Suprapubic skin (tissue), 4 donors: Measurements from ENCODE around the gene POLR2A. TPM values are rescaled to one million over a fixed set of nuclear protein-coding genes. Genes with fewer than 3 reads are reported as not detected.

Experiments used
- DNase-seq, 2 donors: peaks; one replicate each; pipeline ENCODE4 v3.0.0-alpha.2; 2019; ENCODE audit warnings: low spot score in 2 of 2
- H3K27ac ChIP-seq: fragments of 200-600 bp; sonication (generic); one replicate; pipeline ENCODE4 v1.5.1; 2019
- H3K27me3 ChIP-seq: fragments of 200-600 bp; sonication (generic); one replicate; pipeline ENCODE4 v1.5.1; 2019
- H3K36me3 ChIP-seq: fragments of 200-600 bp; sonication (generic); one replicate; pipeline ENCODE4 v1.5.1; 2019
- H3K4me1 ChIP-seq: fragments of 200-600 bp; sonication (generic); one replicate; pipeline ENCODE4 v1.5.1; 2019
- H3K4me3 ChIP-seq: fragments of 200-600 bp; sonication (generic); one replicate; pipeline ENCODE4 v1.5.1; 2019; ENCODE audit warnings: mild to moderate bottlenecking
- H3K9me3 ChIP-seq: fragments of 200-600 bp; sonication (generic); one replicate; pipeline ENCODE4 v1.5.1; 2019
- EP300 ChIP-seq: sonication (generic); formaldehyde crosslinking; IDR thresholded peaks from one replicate; pipeline ENCODE4 v1.6.1; 2017; ENCODE audit warnings: antibody characterized with exemption
- POLR2A ChIP-seq, 2 donors: fragments of 450-650 bp; IDR thresholded peaks; one replicate each; pipeline ENCODE4 v1.6.1; 2017; ENCODE audit warnings: antibody characterized with exemption in 2 of 2, mild to moderate bottlenecking in 2 of 2, moderate library complexity in 2 of 2
- POLR2AphosphoS5 ChIP-seq, 3 donors: sonication (generic); formaldehyde crosslinking; IDR thresholded peaks; one replicate each; pipeline ENCODE4 v1.6.1; 2017; ENCODE audit warnings: antibody characterized with exemption in 3 of 3
- WGBS: methylation state at CpG from one replicate; pipeline ENCODE4 v1.1.5; 2018; 5-methylcytosine and 5-hydroxymethylcytosine counted together
- total RNA-seq, 4 donors: library from RNA; depleted of rRNA; stranded (reverse); fragments of >200 nt; gene quantifications; one replicate each; pipeline ENCODE4 v1.1.0, GENCODE V29; 2016
- TF ChIP-seq, protein P1 (sequence below), 2 donors: fragments of 200-600 bp in 1 of 2; fragments of 450-650 bp in 1 of 2; sonication (generic) in 1 of 2; IDR thresholded peaks; one replicate each; pipeline ENCODE4 v1.5.1; 2016 to 2019; ENCODE audit warnings: antibody characterized with exemption in 2 of 2, mild to moderate bottlenecking in 1 of 2, moderate library complexity in 1 of 2

The POLR2A gene
- total RNA-seq, 4 donors from 2014 or later = 104 to 194 (median 140) TPM

DNA sequence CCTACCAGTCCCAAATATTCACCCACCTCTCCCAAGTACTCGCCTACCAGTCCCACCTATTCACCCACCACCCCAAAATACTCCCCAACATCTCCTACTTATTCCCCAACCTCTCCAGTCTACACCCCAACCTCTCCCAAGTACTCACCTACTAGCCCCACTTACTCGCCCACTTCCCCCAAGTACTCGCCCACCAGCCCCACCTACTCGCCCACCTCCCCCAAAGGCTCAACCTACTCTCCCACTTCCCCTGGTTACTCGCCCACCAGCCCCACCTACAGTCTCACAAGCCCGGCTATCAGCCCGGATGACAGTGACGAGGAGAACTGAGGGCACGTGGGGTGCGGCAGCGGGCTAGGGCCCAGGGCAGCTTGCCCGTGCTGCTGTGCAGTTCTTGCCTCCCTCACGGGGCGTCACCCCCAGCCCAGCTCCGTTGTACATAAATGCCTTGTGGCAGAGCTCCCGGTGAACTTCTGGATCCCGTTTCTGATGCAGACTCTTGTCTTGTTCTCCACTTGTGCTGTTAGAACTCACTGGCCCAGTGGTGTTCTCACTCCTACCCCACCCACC is 29.8 kb downstream of the POLR2A start:
- TF ChIP-seq POLR2AphosphoS5 (IDR thresholded peaks at IDR 0.05) (no peak), EP300 (no peak), POLR2A (IDR thresholded peaks at IDR 0.05) (no peak)
- TF ChIP-seq, protein P1, sequence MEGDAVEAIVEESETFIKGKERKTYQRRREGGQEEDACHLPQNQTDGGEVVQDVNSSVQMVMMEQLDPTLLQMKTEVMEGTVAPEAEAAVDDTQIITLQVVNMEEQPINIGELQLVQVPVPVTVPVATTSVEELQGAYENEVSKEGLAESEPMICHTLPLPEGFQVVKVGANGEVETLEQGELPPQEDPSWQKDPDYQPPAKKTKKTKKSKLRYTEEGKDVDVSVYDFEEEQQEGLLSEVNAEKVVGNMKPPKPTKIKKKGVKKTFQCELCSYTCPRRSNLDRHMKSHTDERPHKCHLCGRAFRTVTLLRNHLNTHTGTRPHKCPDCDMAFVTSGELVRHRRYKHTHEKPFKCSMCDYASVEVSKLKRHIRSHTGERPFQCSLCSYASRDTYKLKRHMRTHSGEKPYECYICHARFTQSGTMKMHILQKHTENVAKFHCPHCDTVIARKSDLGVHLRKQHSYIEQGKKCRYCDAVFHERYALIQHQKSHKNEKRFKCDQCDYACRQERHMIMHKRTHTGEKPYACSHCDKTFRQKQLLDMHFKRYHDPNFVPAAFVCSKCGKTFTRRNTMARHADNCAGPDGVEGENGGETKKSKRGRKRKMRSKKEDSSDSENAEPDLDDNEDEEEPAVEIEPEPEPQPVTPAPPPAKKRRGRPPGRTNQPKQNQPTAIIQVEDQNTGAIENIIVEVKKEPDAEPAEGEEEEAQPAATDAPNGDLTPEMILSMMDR (IDR thresholded peaks at IDR 0.05) = no peak
- WGBS = 43% methylated on average over 17 of the region's 17 CpGs
- Histone ChIP-seq H3K4me3 (no peak overlapping the region), H3K27me3 (no peaks in the 10 kb centered on the region), H3K9me3 (no peaks in the 10 kb centered on the region), H3K4me1 (peaks cover 10% of the 10 kb centered on the region), H3K36me3 (peaks cover 55% of the 10 kb centered on the region), H3K27ac (peak overlapping the region; percentile 19)
- no peak for DNase-seq

DNA sequence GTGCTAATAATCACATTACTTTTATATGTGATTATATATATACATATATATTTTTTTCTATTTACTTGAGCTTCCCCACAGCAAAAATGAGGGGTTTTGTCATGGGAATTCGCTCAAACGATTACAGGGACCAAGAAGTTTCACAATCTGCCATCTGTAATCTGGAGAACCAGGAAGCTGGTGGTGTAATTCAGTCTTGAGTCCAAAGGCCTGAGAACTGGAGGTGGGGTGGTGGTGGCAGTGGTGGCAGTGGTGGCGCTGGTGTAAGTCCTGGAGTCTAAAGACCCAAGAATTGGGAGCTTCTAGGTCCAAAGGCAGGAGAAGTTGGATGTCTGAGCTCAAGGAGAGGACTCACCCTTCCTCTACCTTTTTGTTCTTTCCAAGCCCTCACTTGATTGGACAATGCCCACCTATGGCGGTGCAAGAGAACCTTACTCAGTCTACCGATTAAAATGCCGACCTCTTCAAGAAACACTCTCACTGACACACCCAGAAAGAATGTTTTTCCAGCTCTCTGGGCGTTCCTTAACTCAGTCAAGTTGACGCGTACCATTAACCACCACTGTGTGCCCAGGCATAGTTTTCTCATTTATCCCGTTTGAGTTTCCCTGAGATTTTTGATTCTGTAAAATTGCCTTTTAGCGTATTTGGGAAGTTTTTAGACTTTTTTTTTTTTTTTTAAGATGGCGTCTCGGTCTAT is 31.9 kb downstream of the POLR2A start:
- Histone ChIP-seq H3K27ac (no peak overlapping the region), H3K4me1 (peaks cover 10% of the 10 kb centered on the region), H3K36me3 (peaks cover 34% of the 10 kb centered on the region), H3K9me3 (no peaks in the 10 kb centered on the region), H3K27me3 (no peaks in the 10 kb centered on the region), H3K4me3 (no peak overlapping the region)
- WGBS = 91% methylated on average over 13 of the region's 13 CpGs
- TF ChIP-seq POLR2AphosphoS5 (IDR thresholded peaks at IDR 0.05) (no peak), EP300 (no peak)
- TF ChIP-seq, protein P1 (IDR thresholded peaks at IDR 0.05) = no peak
- no peak for DNase-seq

DNA sequence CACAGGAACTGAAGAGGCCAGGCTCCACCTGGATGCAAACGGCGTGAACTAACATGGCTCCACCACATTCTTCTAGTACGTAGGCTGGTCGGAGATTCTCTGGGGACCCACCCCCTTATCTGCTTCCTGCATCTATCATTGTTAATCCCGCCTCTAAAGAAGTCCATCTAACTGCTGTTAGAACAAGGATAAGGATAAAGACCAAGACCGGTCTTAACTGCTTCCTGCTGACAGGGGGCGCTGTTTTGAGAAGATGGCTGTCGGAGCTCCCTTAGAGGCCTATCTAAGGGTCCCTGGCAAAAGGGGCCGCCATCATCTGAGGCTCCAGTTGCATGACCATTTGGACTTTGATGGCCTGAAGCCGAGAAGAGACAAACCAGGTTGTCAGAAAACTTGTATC is 38.9 kb downstream of the POLR2A start:
- TF ChIP-seq, protein P1 (IDR thresholded peaks at IDR 0.05) = peak; percentile 1 to 33
- TF ChIP-seq POLR2AphosphoS5 (IDR thresholded peaks at IDR 0.05) (no peak), EP300 (no peak), POLR2A (IDR thresholded peaks at IDR 0.05) (no peak)
- H3K27me3 ChIP-seq = no peaks in the 10 kb centered on the region
- WGBS = 47% methylated on average over 10 of the region's 10 CpGs
- no peaks in the 10 kb centered on the region for H3K9me3 ChIP-seq
- no peaks in the 10 kb centered on the region for H3K36me3 ChIP-seq
- no peak overlapping the region for H3K4me3 ChIP-seq
- H3K4me1 ChIP-seq = no peaks in the 10 kb centered on the region
- H3K27ac ChIP-seq = no peak overlapping the region
- DNase-seq = no peak

DNA sequence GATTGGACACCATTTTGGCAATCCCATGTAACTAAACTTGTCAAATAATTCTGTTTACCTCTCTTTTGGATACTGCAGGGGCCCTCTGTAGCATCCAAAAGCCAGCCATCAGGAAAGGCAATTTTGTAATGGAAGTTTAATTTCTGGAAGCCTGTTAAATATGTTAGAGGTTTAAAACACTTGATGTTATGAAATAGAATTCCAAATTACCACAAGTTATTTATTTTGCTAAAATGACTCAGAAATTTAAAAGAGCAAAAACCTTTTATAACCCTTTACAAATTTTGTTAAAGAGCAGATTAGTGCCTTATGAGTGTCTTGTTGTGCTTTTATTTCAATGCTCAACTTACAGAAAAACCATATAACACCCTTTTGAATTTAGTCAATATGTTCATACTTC is 44.7 kb downstream of the POLR2A start:
- Histone ChIP-seq H3K4me1 (no peaks in the 10 kb centered on the region), H3K9me3 (no peaks in the 10 kb centered on the region), H3K4me3 (no peak overlapping the region), H3K36me3 (no peaks in the 10 kb centered on the region), H3K27ac (no peak overlapping the region), H3K27me3 (no peaks in the 10 kb centered on the region)
- TF ChIP-seq EP300 (no peak), POLR2A (IDR thresholded peaks at IDR 0.05) (no peak), POLR2AphosphoS5 (IDR thresholded peaks at IDR 0.05) (no peak)
- TF ChIP-seq, protein P1 (IDR thresholded peaks at IDR 0.05) = no peak
- DNase-seq = no peak

DNA sequence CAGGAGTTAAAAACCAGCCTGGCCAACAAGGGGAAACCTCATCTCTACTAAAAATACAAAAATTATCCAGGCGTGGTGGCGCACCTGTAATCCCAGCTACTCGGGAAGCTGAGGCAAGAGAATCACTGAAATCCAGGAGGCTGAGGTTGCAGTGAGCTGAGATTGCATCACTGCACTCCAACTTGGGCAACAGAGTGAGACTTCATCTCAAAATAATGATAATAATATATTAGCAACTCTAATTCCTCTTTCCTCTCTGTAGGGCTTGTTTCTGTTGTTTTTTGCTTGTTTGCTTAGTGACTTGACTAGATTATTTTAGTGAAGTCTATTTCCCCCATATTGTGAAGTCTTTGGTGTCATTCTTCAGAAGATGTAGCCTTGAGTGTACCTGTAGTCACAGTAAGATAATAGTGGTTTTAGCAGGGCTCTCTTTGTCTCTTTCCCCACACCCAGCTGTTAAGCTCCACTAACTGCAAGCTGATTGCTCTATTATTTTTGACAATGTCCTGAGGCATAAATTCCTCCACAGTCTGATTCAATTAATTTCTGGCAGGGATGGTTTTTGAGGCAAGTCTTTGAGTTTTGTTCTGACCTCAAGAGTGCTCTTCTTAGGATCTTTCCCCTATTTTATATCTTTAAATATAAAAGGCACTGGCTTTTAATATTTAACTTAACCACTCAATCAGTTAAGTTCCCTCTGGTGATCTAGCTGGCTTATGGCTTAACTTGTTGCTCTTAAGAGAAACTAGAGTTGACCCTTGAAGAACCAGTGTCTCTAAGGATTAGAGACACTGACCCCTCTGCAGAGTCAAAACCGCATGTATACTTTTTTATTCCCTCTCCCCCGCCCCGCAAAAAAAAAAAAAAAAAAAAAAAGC is 46.1 kb downstream of the POLR2A start:
- Histone ChIP-seq H3K27ac (no peak overlapping the region), H3K27me3 (no peaks in the 10 kb centered on the region), H3K36me3 (no peaks in the 10 kb centered on the region), H3K9me3 (no peaks in the 10 kb centered on the region), H3K4me1 (no peaks in the 10 kb centered on the region), H3K4me3 (no peak overlapping the region)
- WGBS = 86% methylated on average over 6 of the region's 6 CpGs
- TF ChIP-seq, protein P1 (IDR thresholded peaks at IDR 0.05) = no peak
- TF ChIP-seq POLR2AphosphoS5 (IDR thresholded peaks at IDR 0.05) = no peak
- no peak for TF ChIP-seq EP300
- TF ChIP-seq POLR2A (IDR thresholded peaks at IDR 0.05) = no peak
- no peak for DNase-seq
